Measurements from ENCODE around the gene TSSC4.

DNA sequence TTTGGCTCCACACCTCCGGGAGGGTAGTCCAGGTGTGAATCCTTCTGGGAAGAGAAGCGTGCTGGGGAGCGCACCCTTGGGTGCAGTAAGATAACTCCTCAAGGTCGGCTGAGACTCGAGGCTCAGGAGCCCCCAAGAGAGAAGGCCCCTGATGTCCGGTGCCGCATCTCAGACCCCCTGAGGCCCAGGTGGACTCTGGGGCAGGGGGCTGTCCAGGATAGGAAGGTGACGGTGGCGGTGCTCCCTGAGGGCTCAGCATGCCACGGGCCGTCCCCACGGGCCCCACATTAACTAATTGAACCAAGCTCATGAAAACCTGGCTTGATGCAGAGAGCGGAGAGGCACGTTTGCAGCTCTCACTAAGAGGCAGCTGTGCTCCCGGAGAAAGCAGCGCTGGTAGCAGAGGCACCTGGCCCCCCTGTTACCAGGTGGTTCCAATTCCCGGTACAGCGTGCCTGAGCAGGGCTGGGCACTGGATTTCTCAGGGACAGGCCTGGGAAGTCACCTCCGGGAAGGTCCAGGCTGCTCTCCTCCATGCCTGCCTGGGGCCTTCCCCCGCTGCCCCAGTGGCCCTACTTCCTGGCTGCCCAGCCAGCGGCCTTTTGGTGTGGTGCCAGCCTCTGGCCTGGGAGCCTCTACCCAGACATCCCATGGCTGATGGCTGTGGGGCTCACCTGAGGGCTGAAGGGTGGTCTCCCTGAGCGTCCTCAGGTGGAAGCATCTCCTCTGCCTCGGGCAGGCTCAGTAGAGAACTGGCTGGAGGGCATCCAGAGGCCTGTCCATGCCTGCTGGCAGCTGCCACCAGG lies 45.4 kb downstream of the TSSC4 start:
- TF ChIP-seq, protein P1, sequence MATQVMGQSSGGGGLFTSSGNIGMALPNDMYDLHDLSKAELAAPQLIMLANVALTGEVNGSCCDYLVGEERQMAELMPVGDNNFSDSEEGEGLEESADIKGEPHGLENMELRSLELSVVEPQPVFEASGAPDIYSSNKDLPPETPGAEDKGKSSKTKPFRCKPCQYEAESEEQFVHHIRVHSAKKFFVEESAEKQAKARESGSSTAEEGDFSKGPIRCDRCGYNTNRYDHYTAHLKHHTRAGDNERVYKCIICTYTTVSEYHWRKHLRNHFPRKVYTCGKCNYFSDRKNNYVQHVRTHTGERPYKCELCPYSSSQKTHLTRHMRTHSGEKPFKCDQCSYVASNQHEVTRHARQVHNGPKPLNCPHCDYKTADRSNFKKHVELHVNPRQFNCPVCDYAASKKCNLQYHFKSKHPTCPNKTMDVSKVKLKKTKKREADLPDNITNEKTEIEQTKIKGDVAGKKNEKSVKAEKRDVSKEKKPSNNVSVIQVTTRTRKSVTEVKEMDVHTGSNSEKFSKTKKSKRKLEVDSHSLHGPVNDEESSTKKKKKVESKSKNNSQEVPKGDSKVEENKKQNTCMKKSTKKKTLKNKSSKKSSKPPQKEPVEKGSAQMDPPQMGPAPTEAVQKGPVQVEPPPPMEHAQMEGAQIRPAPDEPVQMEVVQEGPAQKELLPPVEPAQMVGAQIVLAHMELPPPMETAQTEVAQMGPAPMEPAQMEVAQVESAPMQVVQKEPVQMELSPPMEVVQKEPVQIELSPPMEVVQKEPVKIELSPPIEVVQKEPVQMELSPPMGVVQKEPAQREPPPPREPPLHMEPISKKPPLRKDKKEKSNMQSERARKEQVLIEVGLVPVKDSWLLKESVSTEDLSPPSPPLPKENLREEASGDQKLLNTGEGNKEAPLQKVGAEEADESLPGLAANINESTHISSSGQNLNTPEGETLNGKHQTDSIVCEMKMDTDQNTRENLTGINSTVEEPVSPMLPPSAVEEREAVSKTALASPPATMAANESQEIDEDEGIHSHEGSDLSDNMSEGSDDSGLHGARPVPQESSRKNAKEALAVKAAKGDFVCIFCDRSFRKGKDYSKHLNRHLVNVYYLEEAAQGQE (IDR thresholded peaks at IDR 0.05; ENCODE audit: low read depth), result no peak
- TF ChIP-seq RAD21 (IDR thresholded peaks at IDR 0.05; ENCODE audit: low read depth), result no peak
- TF ChIP-seq TEAD4 (IDR thresholded peaks at IDR 0.05), result no peak
- TF ChIP-seq MAX (IDR thresholded peaks at IDR 0.05), result no peak
- no peak for TF ChIP-seq CREB1 (IDR thresholded peaks at IDR 0.05; ENCODE audit: low read depth)
- TF ChIP-seq NFIC (IDR thresholded peaks at IDR 0.05), result no peak
- no peak for TF ChIP-seq USF1 (IDR thresholded peaks at IDR 0.05)
- no peak for TF ChIP-seq CEBPB (IDR thresholded peaks at IDR 0.05)
- no peak for TF ChIP-seq TAF1 (IDR thresholded peaks at IDR 0.05; ENCODE audit: low read depth)
- no peak for TF ChIP-seq EP300 (IDR thresholded peaks at IDR 0.05; ENCODE audit: borderline replicate concordance)
- TF ChIP-seq TCF12 (IDR thresholded peaks at IDR 0.05; ENCODE audit: low read depth), result no peak
- peak; percentile 38; the same call in 1 of the 2 replicates for TF ChIP-seq ZBTB7A (IDR thresholded peaks at IDR 0.05; ENCODE audit: low read depth)
